GM13977 (cell line): Measurements from ENCODE around the gene PAPPA.

Source experiments
- DNase-seq: peaks from one replicate; pipeline ENCODE4 v3.0.0; 2012; ENCODE audit warnings: low spot score
- in situ Hi-C: fragments of 300-500 bp; cut with MboI; formaldehyde crosslinking; loops from one replicate; pipeline ENCODE4 v1.12.0; 2022; ENCODE audit warnings: low sequenced_read_pairs, low pct_unique_long_range_greater_than_20kb, mixed read lengths, inconsistent platforms; ENCODE audit not compliant: unreplicated experiment
- TF ChIP-seq, protein P1 (sequence below): IDR thresholded peaks from 2 replicates; pipeline ENCODE4 v1.5.1; 2012; ENCODE audit warnings: mild to moderate bottlenecking, control low read depth; ENCODE audit not compliant: insufficient read depth; ENCODE audit errors: extremely low read depth, missing control alignments

PAPPA gene

DNA sequence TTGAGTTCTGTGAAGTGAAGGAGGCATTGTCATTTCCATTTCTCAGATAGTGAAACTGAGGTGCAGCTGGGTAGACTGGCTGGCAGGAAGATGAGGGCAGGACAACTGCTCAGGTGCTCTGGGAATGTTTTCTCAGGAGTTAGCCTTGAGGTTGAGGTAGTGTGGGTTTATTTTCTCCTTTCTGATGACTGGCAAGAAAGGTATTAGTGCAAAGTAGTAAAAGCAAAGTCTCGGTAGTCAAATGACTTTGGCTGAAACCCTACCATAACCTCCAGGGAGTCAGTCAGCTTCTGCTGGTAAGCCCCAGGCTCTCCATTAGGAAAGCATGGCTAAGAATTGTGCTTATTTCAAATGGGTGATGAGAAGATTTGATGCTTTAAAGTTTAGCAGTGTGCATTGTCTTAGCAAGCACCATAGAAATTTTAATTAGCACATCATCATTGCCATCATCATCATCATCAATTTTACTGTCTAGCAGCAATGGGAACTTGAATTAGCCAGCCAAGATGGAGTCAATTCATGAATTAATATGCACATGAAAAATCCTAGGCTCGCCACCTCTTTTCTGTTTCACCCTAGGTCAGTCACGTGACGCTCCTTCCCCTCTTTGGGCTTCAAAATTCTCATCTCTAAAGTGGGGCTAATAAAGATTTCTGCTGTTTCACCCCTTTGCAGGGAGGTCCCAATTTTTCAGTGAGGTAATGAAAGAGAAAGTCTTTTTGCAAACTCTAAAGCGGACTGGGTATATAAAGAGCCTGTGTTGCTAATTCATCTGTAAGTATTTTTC lies 10.7 kb upstream of the PAPPA start:
- TF ChIP-seq, protein P1, sequence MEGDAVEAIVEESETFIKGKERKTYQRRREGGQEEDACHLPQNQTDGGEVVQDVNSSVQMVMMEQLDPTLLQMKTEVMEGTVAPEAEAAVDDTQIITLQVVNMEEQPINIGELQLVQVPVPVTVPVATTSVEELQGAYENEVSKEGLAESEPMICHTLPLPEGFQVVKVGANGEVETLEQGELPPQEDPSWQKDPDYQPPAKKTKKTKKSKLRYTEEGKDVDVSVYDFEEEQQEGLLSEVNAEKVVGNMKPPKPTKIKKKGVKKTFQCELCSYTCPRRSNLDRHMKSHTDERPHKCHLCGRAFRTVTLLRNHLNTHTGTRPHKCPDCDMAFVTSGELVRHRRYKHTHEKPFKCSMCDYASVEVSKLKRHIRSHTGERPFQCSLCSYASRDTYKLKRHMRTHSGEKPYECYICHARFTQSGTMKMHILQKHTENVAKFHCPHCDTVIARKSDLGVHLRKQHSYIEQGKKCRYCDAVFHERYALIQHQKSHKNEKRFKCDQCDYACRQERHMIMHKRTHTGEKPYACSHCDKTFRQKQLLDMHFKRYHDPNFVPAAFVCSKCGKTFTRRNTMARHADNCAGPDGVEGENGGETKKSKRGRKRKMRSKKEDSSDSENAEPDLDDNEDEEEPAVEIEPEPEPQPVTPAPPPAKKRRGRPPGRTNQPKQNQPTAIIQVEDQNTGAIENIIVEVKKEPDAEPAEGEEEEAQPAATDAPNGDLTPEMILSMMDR = no peak
- in situ Hi-C loops = no loop called here
- no peak for DNase-seq

GRCh38 chr9:116144038-116144437 lies 9.6 kb upstream of the PAPPA start:
- TF ChIP-seq, protein P1 = no peak
- in situ Hi-C loops = no loop called here
- no peak for DNase-seq

DNA sequence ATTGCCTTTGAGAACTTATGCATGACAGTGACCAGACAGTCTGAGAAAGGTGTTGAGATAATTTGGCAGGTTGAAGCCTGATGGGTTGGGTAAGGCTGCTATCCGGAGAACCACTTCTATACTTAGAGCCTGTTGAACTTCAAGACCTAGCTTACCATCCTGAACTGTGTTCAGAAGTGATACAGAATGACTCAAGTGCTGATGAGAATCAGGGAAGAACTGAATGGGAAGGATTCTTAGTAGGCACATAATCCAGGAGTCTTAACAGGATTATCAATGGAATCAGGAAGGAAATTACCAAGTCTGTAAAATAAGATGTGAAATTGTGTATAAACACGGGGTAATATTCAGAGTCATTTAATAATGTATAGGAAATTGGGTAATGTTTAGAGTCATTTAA lies 9.0 kb upstream of the PAPPA start:
- TF ChIP-seq, protein P1 = no peak
- in situ Hi-C loops = no loop called here
- DNase-seq = no peak

- DNase-seq = no peak
- TF ChIP-seq, protein P1 = no peak
- in situ Hi-C loops = no loop called here
Measured at GRCh38 chr9:116145036-116145435, 8.6 kb upstream of the PAPPA start.

- DNase-seq = no peak
- in situ Hi-C loops = no loop called here
- TF ChIP-seq, protein P1 = no peak
Measured at GRCh38 chr9:116147821-116148220, 5.8 kb upstream of the PAPPA start.

DNA sequence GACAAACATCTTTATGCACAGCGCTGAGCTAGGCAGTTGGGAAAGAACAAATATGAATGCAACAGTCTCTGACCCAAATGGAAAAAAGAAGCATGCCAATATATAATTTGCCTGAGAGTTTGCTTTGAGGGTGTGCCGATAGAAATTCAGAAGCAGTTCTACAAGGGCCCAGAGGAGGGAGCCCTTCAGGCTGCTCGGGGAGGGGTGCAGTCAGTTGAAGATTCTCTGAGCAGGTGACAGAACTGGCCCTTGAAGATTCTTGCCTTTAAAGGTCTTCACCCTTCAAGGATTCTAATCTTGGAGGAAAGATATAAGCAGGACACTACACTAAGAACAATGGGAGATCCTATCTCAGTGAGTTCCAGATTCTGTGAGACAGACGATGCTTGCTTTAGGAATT lies 3.7 kb upstream of the PAPPA start:
- in situ Hi-C loops = loop anchor here (25.0 kb wide), 1 partner anchor 512 kb away; no protein-coding TSS in a partner anchor
- DNase-seq = peak; percentile 48
- TF ChIP-seq, protein P1 = peak; percentile 47
